ENCODE data around the gene VWF.
"Not testable (repeated sequence)": the region's sequence is repeated elsewhere in the genome, so short reads cannot be mapped to it uniquely, and the experiment has no call there.

VWF gene

DNA sequence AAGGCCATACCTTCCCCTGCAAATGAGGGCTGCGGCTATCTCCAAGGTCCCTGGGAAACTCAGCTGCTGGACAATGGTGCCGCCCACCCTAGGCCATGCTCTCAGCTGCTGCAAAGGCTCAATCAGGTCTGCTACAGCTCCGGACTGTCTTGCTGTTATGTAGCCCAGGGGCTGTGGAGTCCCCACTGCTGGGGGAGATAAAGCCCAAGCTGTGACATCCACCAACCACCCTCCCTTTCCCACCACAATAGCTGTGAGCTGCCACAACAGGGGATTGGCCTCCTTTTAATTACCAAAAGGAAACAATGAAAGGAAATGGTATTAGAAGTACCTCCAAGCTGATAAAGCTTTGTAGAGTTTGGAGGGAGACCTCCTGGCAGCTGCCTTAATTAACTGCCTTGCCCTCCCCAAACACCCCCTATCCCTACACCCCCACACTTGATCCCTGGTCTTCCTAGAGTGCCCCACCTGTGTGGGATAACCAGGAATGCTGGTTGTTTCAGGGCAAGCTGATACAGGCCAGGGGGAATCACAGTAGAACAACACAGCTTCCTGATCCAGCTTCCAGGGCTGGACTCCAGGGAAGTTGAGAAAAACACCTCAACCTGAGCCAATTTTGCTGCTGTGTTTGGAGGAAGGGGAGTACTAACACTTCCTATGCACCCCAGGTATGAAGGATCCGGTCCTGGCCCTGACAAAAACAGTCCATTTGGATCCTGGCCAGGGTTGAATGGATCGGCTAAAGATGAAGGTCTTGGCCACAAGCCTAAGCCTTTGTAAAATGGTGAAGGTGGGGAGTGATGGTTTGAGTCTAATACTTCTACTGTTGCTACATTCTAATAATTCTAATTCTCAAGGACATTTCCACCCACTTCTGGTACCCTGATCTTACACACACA, at the start of gene VWF:
Gene VWF (minus strand): TSS at position 260 of the 899 bp plus-strand sequence. CDS start 1,474 bp downstream, outside the sequence.
- peak in 1 of 2 experiments; percentile 39 for DNase-seq

GRCh38 chr12:6172862-6173261, 48.4 kb upstream of the VWF start:
- DNase-seq, result no peak

- no peak for DNase-seq
Measured at GRCh38 chr12:6172086-6172485, 47.6 kb upstream of the VWF start.

DNA sequence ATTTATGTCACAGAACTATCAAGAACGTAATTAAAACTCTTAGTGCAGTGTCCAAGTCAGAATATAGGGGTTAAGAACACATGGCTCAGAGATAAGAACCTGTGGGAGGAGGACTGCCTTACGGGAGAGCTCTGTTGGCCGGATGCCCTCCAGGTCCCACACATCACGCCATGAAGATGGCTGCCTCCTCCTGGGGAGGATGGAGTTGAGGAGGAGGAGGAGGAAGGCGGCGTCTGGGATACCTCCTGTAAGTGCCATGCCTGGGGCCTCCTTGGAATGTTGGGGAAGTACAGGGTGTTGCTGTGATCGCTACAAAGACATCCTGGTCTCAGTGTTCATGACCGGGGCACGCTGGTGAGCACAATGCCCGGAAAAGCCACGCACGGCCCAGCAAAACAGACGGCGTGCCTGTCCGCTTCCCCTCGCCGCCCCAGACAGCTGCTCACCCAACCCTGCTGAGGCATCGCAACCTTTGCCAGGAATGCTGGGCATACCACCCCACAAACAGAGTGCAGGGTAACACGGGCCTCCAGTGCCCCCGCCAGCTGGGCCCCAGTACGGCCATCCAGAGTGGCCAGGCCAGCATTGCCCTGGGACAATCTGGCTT, 47.0 kb upstream of the VWF start:
- DNase-seq, result no peak

DNA sequence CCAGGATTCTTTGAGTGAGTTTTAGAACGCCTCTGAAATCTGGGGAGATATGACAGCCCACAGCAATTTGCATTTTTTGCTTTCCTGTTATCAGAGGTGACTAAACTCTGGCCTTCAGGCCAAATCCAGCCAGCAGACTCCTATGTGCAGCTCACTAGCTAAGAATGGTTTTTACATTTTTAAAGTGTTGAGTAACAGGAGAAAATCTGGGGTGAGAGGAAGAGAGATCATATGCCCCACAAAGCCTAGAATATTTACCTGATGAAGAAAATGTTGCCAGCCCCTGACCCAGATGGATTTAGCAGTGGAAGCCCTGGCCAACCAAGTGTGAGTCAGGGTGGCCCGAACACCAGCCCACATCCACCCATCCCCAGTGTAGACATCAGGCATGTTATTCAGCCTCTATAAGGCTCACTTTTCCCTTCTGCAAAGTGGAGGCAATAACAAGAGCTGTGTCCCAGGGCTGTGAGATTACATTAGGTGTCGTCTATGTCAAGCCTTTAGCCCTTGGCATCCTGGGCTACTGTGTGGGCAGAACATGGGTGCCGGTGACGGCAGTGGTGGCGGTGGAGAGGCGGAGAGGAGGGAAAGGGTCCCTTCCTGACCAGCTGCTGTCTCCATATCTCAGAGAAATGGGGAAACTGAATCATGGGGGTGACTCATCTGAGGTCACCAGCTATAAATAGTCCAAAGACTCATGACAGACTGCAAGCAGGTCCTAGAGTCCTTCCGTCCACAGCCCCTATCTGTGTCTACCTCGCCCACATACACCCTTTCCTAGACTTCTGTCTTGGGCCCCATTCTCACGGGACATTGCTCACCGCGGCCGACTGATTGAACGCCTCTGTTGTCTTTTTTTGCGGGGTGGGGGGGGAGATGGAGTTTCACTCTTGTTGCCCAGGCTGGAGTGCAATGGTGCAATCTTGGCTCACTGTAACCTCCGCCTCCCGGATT, 43.1 kb upstream of the VWF start:
- DNase-seq, result no peak

DNA sequence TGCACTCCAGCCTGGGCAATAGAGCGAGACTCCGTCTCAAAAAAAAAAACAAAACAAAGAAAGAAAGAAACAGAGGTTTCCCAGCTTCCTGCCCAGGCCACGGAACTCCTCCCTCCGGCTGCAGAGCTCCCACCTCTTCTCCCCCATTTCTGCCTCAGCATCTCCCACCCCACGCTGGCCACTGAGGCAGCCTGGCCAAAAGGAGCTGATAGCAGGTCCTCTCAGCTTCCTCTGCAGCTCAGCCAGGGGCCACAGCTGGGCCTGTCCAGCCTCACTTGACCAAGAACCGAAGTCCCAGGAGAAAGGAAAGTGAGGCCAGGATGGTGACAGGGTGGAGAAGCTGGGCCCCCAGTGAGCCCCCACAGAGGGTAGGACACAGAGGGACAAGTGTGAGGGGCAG, 42.3 kb upstream of the VWF start:
- DNase-seq, result no peak

DNA sequence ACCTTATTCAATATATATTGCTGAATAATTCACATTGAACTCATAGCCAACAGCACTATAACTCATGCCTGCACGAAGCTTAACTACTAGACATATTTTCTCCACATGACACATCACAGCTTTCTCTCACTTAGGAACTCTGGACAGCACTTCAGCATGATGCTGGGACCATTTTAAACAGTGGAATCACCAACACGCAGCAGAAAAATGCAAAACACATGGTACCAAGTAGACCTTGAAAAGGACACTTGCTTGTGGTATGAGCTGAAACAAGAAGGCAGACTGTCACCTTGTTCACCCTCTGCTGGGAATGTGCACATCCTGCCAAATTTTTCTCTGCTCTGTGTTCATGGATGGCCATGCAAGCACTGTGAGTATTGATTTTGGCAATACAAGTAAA, 40.9 kb upstream of the VWF start:
- peak in 1 of 2 experiments; percentile 60 for DNase-seq

GRCh38 chr12:6163416-6164060, 39.1 kb upstream of the VWF start:
- no peak for DNase-seq

DNA sequence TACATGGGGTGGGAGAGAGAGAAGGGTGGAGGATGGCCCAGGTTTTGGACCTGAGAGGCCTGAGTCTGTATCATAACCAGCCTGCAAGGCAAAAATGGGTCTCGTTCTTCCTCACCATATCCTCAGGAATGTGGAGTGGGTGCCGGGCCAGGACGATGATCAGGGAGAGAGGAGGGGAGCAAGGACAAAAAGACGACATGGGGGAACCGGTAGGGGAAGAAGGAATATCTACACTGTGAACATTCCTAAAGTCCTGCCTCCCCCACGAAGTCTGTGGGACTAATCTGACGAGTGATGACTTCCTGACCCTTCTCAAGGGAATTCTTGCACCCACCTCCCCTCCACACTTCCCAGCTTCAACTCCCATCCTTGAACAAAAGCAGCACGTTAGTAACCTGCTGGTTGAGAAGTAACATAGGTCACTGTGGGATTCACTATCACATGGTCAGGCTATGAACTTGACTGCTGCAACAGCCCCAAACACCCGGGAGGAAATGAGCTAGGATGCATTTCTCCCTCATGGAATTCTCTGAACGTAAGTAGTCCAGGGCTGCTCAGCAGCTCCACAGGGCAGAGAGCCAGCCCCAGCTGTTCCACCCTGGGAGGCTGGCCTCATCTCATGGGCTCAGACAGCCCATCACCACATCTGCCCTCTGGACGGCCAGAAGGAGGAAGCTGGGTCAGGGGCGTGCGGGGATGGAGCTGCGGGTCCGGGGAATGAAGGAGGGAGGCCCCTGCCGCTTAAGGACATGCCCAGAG, 36.8 kb upstream of the VWF start:
- DNase-seq, result peak in 1 of 2 experiments; percentile 61

DNA sequence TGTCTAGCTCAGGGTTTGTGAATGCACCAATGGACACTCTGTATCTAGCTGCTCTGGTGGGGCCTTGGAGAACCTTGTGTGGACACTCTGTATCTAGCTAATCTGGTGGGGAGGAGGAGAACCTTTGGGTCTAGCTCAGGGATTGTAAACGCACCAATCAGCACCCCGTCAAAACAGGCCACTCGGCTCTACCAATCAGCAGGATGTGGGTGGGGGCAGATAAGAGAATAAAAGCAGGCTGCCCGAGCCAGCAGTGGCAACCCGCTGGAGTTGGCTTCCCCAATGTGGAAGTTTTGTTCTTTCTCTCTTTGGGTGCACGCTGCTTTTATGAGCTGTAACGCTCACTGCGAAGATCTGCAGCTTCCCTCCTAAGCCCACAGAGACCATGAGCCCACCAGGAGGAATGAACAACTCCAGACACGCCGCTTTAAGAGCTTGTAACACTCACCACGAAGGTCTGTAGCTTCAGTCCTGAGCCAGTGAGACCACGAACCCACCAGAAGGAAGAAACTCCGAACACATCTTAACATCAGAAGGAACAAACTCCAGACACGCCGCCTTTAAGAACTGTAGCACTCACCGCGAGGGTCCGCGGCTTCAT, 35.7 kb upstream of the VWF start:
- not testable (repeated sequence) for DNase-seq

DNA sequence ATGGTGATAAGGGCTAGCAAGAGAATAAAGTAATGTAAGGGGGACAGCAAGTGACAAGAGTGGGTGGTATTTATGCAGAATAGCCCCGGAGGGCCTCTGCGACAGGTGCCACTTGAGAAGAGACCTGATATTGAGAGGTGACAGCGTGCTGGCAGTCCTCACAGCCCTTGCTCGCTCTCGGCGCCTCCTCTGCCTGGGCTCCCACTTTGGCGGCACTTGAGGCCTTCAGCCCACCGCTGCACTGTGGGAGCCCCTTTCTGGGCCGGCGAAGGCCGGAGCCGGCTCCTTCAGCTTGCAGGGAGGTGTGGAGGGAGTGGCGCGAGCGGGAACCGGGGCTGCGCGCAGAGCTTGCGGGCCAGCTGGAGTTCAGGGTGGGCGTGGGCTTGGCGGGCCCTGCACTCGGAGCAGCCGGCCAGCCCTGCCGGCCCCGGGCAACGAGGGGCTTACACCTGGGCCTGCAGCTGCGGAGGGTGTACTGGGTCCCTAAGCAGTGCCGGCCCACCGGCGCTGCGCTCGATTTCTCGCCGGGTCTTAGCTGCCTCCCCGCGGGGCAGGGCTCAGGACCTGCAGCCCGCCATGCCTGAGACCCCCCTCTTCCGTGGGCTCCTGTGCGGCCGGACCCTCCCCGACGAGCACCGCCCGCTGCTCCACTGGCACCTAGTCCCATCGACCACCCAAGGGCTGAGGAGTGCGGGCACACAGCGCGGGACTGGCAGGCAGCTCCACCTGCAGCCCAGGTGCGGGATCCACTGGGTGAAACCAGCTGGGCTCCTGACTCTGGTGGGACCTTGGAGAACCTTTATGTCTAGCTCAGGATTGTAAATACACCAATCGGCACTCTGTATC, 34.9 kb upstream of the VWF start:
- not testable (repeated sequence) for DNase-seq

- DNase-seq, result no peak
Measured at GRCh38 chr12:6158749-6159148, 34.3 kb upstream of the VWF start.

GRCh38 chr12:6158255-6158654, 33.8 kb upstream of the VWF start:
- DNase-seq, result no peak

DNA sequence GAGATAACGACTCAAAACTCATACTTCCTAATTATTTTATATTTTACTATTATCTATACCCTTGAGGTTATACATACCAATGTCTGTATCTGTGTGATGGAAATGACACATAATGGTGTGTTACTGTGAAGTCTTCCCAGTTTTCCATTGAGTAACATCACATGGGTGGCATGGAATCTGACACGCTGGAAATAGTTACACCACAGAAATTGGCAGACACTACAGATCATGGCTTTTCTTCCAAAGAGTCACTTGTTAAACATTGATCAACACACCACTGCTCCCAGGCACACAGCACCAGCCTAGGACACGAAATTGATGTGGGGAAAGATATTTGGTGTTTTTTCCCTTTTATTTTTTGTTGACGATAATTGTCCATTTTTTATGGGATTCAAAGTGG, 33.0 kb upstream of the VWF start:
- no peak for DNase-seq

- DNase-seq, result no peak
Measured at GRCh38 chr12:6154730-6155459, 30.4 kb upstream of the VWF start.

GRCh38 chr12:6148722-6149121, 24.3 kb upstream of the VWF start:
- not testable (repeated sequence) for DNase-seq

DNA sequence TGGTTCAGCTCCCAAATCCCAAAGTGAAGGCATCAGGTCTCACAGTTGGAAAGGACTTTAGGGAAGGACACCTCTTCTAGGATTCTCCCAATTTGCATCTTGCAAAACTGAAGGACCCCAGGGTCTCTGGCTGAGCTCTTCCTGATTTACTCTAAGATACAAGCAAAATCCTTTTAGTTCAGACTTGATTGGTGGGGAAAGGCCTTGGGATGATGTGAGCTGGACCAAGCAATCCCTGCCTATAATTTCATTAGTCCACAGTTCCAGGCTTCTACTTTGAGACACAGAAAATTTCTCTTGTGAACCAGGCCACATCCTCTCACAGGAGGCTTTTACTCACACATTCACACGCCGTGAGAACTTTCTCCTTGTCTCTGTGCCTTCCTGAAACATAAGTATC, 23.6 kb upstream of the VWF start:
- no peak for DNase-seq

- DNase-seq, result no peak
Measured at GRCh38 chr12:6146951-6147350, 22.5 kb upstream of the VWF start.

DNA sequence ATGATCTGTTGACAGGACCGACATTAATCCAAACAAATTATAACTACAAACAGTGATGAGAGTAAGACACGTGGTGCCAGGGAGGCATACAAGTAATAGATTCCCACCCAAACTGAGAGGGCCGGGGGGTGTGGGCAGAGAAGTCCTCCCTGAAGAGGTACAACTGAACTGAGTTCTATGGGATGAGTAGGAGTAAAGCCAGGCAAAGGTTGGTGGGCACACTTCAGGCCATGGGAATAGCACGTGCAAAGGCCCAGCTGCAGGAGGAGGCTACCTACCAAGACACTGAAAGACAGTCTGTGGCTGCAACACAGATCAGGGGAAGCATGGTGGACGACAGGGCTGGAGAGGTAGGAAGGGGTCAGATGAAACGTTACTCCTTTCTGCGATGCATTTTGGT, 22.0 kb upstream of the VWF start:
- DNase-seq, result no peak

- DNase-seq, result no peak
Measured at GRCh38 chr12:6145564-6145963, 21.1 kb upstream of the VWF start.
